CD4-positive, alpha-beta T cell (primary cell): ENCODE data around the gene SNX33. TPM values are rescaled to one million over a fixed set of nuclear protein-coding genes. Genes with fewer than 3 reads are reported as not detected.

Experiments
- ATAC-seq: fragments of 200-7000 bp; cut with Tn5 transposase; one replicate; pipeline ENCODE4 v1.10.0; 2022; ENCODE audit warnings: mild to moderate bottlenecking; ENCODE audit not compliant: poor library complexity
- CTCF ChIA-PET: fragments of 350-600 bp; sonication (Branson Sonifier 250); formaldehyde crosslinking; loops from one replicate; lab custom pipeline; 2021; ENCODE audit warnings: antibody characterized with exemption, inconsistent platforms; lab: Charles Lee
- POLR2A ChIA-PET: fragments of 350-600 bp; sonication (Branson Sonifier 250); formaldehyde crosslinking; loops from one replicate; lab custom pipeline; 2021; ENCODE audit warnings: antibody characterized with exemption, inconsistent platforms; lab: Charles Lee
- DNase-seq, 14 experiments: peaks; one replicate each; pipeline ENCODE4 v3.0.0-alpha.2; 2013 to 2020; ENCODE audit warnings: mixed read lengths in 2 of 14
- H3K27ac ChIP-seq, 2 donors: one replicate each; pipeline versions ENCODE4 v1.5.1 to v1.7.0; 2013; ENCODE audit warnings: low read length in 2 of 2, low read depth in 1 of 2, mild to moderate bottlenecking in 1 of 2
- H3K27me3 ChIP-seq, 2 experiments: 1 replicate in 1 of 2; 2 replicates in 1 of 2; pipeline versions ENCODE4 v1.6.1 to v1.7.0; 2013; ENCODE audit warnings: low read length in 2 of 2, control low read depth in 1 of 2, mild to moderate bottlenecking in 1 of 2, moderate library complexity in 1 of 2; ENCODE audit not compliant: insufficient read depth in 2 of 2, control insufficient read depth in 1 of 2
- H3K36me3 ChIP-seq: one replicate; pipeline ENCODE4 v1.6.1; 2013; ENCODE audit warnings: low read length, control low read depth; ENCODE audit not compliant: insufficient read depth
- H3K4me1 ChIP-seq: one replicate; pipeline ENCODE4 v1.6.1; 2013; ENCODE audit warnings: low read length, control low read depth; ENCODE audit not compliant: insufficient read depth
- H3K4me3 ChIP-seq: one replicate; pipeline ENCODE4 v1.5.1; 2013; ENCODE audit warnings: mild to moderate bottlenecking, low read length, moderate library complexity
- H3K9me3 ChIP-seq, 2 experiments: 1 replicate in 1 of 2; 2 replicates in 1 of 2; pipeline versions ENCODE4 v1.6.1 to v1.7.0; 2013; ENCODE audit warnings: low read length in 2 of 2, mild to moderate bottlenecking in 2 of 2, control low read depth in 1 of 2, moderate library complexity in 1 of 2; ENCODE audit not compliant: control insufficient read depth in 1 of 2, insufficient read depth in 1 of 2
- H3K27ac Mint-ChIP-seq: one replicate; pipeline ENCODE4 v1.8.0; 2020; ENCODE audit warnings: mixed read lengths
- H3K27me3 Mint-ChIP-seq: one replicate; pipeline ENCODE4 v1.8.0; 2021; ENCODE audit warnings: mixed read lengths
- H3K36me3 Mint-ChIP-seq: one replicate; pipeline ENCODE4 v1.8.0; 2021; ENCODE audit warnings: low read depth, mixed read lengths
- H3K4me1 Mint-ChIP-seq: one replicate; pipeline ENCODE4 v1.8.0; 2021; ENCODE audit warnings: low read depth, mixed read lengths
- H3K4me3 Mint-ChIP-seq: one replicate; pipeline ENCODE4 v1.8.0; 2020; ENCODE audit warnings: mild to moderate bottlenecking, mixed read lengths
- H3K9me3 Mint-ChIP-seq: one replicate; pipeline ENCODE4 v1.8.0; 2020; ENCODE audit warnings: mixed read lengths
- CTCF ChIP-seq: fragments of 200-600 bp; IDR thresholded peaks from one replicate; pipeline ENCODE4 v1.8.0; 2022; ENCODE audit warnings: antibody characterized with exemption, mild to moderate bottlenecking
- intact Hi-C, 2 experiments: fragments of 100-400 bp; cut with DNase I in 1 of 2; cut with micrococcal nuclease in 1 of 2; formaldehyde crosslinking; loops; one replicate each; pipeline versions ENCODE4 v1.15.1 to v1.9.0; 2023 to 2025; cut with DNase I, micrococcal nuclease
- total RNA-seq, 174 experiments: library from RNA in 2 of 174; stranded (reverse) in 2 of 174; gene quantifications; one replicate each; pipeline ENCODE4 v1.2.3 and lab custom pipeline; 2021 to 2026

Gene SNX33
- total RNA-seq, 2 experiments from 2014 or later = 0.59 to 0.82 TPM

DNA sequence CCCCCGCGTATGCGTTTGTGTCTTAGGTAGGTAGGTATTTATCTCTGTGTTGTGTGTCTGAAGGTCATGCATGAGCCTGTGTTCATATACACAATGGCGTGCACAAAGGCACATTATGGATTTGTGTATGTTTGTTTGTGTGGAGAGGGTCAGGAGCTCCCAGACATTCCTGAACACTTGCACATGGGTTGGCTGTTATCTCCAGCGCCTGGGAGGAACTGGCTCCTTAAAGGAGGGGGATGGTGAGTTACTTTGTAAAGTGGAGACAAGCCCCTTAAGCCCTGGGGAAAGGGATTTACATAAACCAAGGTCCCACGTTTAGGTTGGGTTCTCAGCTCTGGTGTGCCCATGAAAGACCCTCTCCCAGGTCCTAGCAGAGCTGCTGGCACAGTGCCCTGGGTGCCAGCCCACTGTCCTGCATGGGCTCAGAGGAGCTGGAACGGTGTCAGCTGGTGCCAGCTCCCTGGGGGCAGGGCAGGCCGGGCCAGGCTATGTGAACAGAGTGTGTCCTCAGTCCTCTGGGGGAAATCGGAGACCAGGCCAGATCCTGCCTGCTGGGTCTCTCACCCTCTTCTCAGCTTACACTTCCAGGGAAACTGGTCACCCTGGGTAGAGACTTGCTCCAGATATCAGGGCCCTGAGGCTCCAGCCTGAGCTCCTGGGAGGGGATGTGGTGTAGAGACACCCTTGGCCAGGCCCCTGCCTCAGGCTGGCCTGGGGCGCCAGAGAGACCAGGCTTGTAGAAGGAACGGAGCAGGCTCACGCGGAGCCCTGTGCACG is 25.1 kb downstream of the SNX33 start:
- POLR2A ChIA-PET = no interaction called here
- Mint-ChIP-seq H3K36me3 (no peaks in the 10 kb centered on the region), H3K27ac (no peak overlapping the region), H3K27me3 (no peaks in the 10 kb centered on the region), H3K4me1 (no peaks in the 10 kb centered on the region), H3K9me3 (no peaks in the 10 kb centered on the region), H3K4me3 (no peak overlapping the region)
- DNase-seq (no peak), ATAC-seq (no peak)
- H3K4me1 ChIP-seq = no peaks in the 10 kb centered on the region
- no peak overlapping the region for H3K4me3 ChIP-seq
- no peaks in the 10 kb centered on the region for H3K27me3 ChIP-seq
- H3K9me3 ChIP-seq = no peaks in the 10 kb centered on the region
- intact Hi-C loops = no loop called here
- no peak overlapping the region for H3K27ac ChIP-seq
- CTCF ChIA-PET = no interaction called here
- TF ChIP-seq CTCF = no peak
- H3K36me3 ChIP-seq = no peaks in the 10 kb centered on the region

GRCh38 chr15:75673426-75674235 is 25.9 kb downstream of the SNX33 start:
- CTCF ChIA-PET = no interaction called here
- POLR2A ChIA-PET = no interaction called here
- no peak for TF ChIP-seq CTCF
- Mint-ChIP-seq H3K4me1 (no peaks in the 10 kb centered on the region), H3K36me3 (no peaks in the 10 kb centered on the region), H3K27me3 (no peaks in the 10 kb centered on the region), H3K27ac (no peak overlapping the region), H3K9me3 (no peaks in the 10 kb centered on the region), H3K4me3 (no peak overlapping the region)
- Histone ChIP-seq H3K4me1 (no peaks in the 10 kb centered on the region), H3K9me3 (no peaks in the 10 kb centered on the region), H3K4me3 (no peak overlapping the region), H3K27ac (no peak overlapping the region), H3K36me3 (no peaks in the 10 kb centered on the region), H3K27me3 (no peaks in the 10 kb centered on the region)
- ATAC-seq = no peak
- no peak for DNase-seq
- intact Hi-C loops = no loop called here

- H3K36me3 ChIP-seq = no peaks in the 10 kb centered on the region
- CTCF ChIA-PET = no interaction called here
- POLR2A ChIA-PET = no interaction called here
- Mint-ChIP-seq H3K36me3 (no peaks in the 10 kb centered on the region), H3K9me3 (no peaks in the 10 kb centered on the region), H3K4me1 (no peaks in the 10 kb centered on the region), H3K4me3 (no peak overlapping the region), H3K27ac (no peak overlapping the region), H3K27me3 (no peaks in the 10 kb centered on the region)
- H3K4me1 ChIP-seq = no peaks in the 10 kb centered on the region
- no peak for DNase-seq
- TF ChIP-seq CTCF = no peak
- H3K4me3 ChIP-seq = no peak overlapping the region
- no peak overlapping the region for H3K27ac ChIP-seq
- H3K27me3 ChIP-seq = no peaks in the 10 kb centered on the region
- ATAC-seq = no peak
- no peaks in the 10 kb centered on the region for H3K9me3 ChIP-seq
- intact Hi-C loops = no loop called here
Measured at GRCh38 chr15:75674366-75674765, 26.7 kb downstream of the SNX33 start.
